ENCODE data around the gene ITIH4.

The ITIH4 gene

GRCh38 chr3:52848617-52849016 is 18.1 kb upstream of the ITIH4 start:
- DNase-seq (ENCODE audit: low read depth in 3 of 3) = no peak

- no peak for DNase-seq (ENCODE audit: low read depth in 3 of 3)
These were observed 17.3 kb upstream of the ITIH4 start for GRCh38 chr3:52847726-52848125.

GRCh38 chr3:52847241-52847640 is 16.8 kb upstream of the ITIH4 start:
- no peak for DNase-seq (ENCODE audit: low read depth in 3 of 3)

- no peak for DNase-seq (ENCODE audit: low read depth in 3 of 3)
These were observed 16.0 kb upstream of the ITIH4 start for GRCh38 chr3:52846432-52846965.

- no peak for DNase-seq (ENCODE audit: low read depth in 3 of 3)
These were observed 15.4 kb upstream of the ITIH4 start for GRCh38 chr3:52845691-52846431.

- no peak for DNase-seq (ENCODE audit: low read depth in 3 of 3)
These were observed 14.7 kb upstream of the ITIH4 start for GRCh38 chr3:52845157-52845556.

- no peak for DNase-seq (ENCODE audit: low read depth in 3 of 3)
These were observed 14.0 kb upstream of the ITIH4 start for GRCh38 chr3:52844290-52844975.

GRCh38 chr3:52843881-52844280 is 13.4 kb upstream of the ITIH4 start:
- DNase-seq (ENCODE audit: low read depth in 3 of 3) = no peak

GRCh38 chr3:52843108-52843865 is 12.8 kb upstream of the ITIH4 start:
- DNase-seq (ENCODE audit: low read depth in 3 of 3) = no peak

- no peak for DNase-seq (ENCODE audit: low read depth in 3 of 3)
These were observed 12.0 kb upstream of the ITIH4 start for GRCh38 chr3:52842424-52842823.

GRCh38 chr3:52841981-52842340 is 11.5 kb upstream of the ITIH4 start:
- DNase-seq (ENCODE audit: low read depth in 3 of 3) = no peak

- DNase-seq (ENCODE audit: low read depth in 3 of 3) = no peak
These were observed 10.9 kb upstream of the ITIH4 start for GRCh38 chr3:52841211-52841980.

- no peak for DNase-seq (ENCODE audit: low read depth in 3 of 3)
These were observed 9.5 kb upstream of the ITIH4 start for GRCh38 chr3:52839892-52840545.

GRCh38 chr3:52839268-52839575 is 8.8 kb upstream of the ITIH4 start:
- DNase-seq (ENCODE audit: low read depth in 3 of 3) = no peak

GRCh38 chr3:52838561-52839267 is 8.2 kb upstream of the ITIH4 start:
- DNase-seq (ENCODE audit: low read depth in 3 of 3) = no peak

- DNase-seq (ENCODE audit: low read depth in 3 of 3) = no peak
These were observed 6.5 kb upstream of the ITIH4 start for GRCh38 chr3:52836986-52837385.

- no peak for DNase-seq (ENCODE audit: low read depth in 3 of 3)
These were observed 6.0 kb upstream of the ITIH4 start for GRCh38 chr3:52836471-52836845.

- DNase-seq (ENCODE audit: low read depth in 3 of 3) = no peak
These were observed 5.4 kb upstream of the ITIH4 start for GRCh38 chr3:52835766-52836470.

GRCh38 chr3:52834871-52835501 is 4.5 kb upstream of the ITIH4 start, which contains the start of gene MUSTN1:
MUSTN1 (minus strand) TSS chr3:52835019; CDS start chr3:52834948, 71 bp downstream.
- no peak for DNase-seq (ENCODE audit: low read depth in 3 of 3)

GRCh38 chr3:52833202-52833601 is 2.7 kb upstream of the ITIH4 start:
- no peak for DNase-seq (ENCODE audit: low read depth in 3 of 3)
